ENCODE measurements around the gene BCL7C. TPM values are rescaled to one million over a fixed set of nuclear protein-coding genes. Genes with fewer than 3 reads are reported as not detected.

The BCL7C gene
- total and polyA plus RNA-seq, 10 of the 15 experiments (the other 5 are each of a cell fraction or from before 2014, with no cell fraction given), result 1.1 to 30.5 (median 13.7) TPM

- TF ChIP-seq, protein P1, sequence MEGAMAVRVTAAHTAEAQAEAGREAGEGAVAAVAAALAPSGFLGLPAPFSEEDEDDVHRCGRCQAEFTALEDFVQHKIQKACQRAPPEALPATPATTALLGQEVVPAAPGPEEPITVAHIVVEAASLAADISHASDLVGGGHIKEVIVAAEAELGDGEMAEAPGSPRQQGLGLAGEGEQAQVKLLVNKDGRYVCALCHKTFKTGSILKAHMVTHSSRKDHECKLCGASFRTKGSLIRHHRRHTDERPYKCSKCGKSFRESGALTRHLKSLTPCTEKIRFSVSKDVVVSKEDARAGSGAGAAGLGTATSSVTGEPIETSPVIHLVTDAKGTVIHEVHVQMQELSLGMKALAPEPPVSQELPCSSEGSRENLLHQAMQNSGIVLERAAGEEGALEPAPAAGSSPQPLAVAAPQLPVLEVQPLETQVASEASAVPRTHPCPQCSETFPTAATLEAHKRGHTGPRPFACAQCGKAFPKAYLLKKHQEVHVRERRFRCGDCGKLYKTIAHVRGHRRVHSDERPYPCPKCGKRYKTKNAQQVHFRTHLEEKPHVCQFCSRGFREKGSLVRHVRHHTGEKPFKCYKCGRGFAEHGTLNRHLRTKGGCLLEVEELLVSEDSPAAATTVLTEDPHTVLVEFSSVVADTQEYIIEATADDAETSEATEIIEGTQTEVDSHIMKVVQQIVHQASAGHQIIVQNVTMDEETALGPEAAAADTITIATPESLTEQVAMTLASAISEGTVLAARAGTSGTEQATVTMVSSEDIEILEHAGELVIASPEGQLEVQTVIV (IDR thresholded peaks at IDR 0.05; ENCODE audit: borderline replicate concordance, partially characterized antibody), result no peak
- TF ChIP-seq GABPA (IDR thresholded peaks at IDR 0.05; ENCODE audit: low read depth), result no peak
- TF ChIP-seq POLR2AphosphoS2 (IDR thresholded peaks at IDR 0.05; ENCODE audit: low read depth, low read length), result no peak
- TF ChIP-seq CEBPZ (IDR thresholded peaks at IDR 0.05; ENCODE audit: low read depth, low read length), result no peak
- TF ChIP-seq CBX5 (IDR thresholded peaks at IDR 0.05; ENCODE audit: low read depth), result no peak
- TF ChIP-seq ZNF687 (IDR thresholded peaks at IDR 0.05), result no peak
- TF ChIP-seq MEF2B (IDR thresholded peaks at IDR 0.05; ENCODE audit: partially characterized antibody, poor library complexity, severe bottlenecking), result peak; percentile 21
These were observed 21.0 kb upstream of the BCL7C start (continued) for GRCh38 chr16:30914830-30915229.

All from GM12878 (cell line).